Hindlimb muscle (tissue), 1 donor: ENCODE results near the gene DBET. TPM values are rescaled to one million over a fixed set of nuclear protein-coding genes. Genes with fewer than 3 reads are reported as not detected.

Experiments used
- polyA plus RNA-seq: library from polyadenylated mRNA; unstranded; fragments of 120-200 nt; gene quantifications from one replicate; pipeline ENCODE4 v1.2.1, GENCODE V29; 2013; ENCODE audit not compliant: insufficient read length

Gene DBET
- polyA plus RNA-seq, 1 donor, result not detected

Other genes starting within 250 kb of the DBET start
- gene FRG1, start 123.6 kb upstream of the DBET start, polyA plus RNA-seq, result 34.3 TPM
- gene FRG2, start 37.2 kb upstream of the DBET start, polyA plus RNA-seq, result not detected
- 0.58 TPM for gene DUX4, start 109.3 kb downstream of the DBET start, polyA plus RNA-seq